ENCODE data around the gene GRIN3B.

DNA sequence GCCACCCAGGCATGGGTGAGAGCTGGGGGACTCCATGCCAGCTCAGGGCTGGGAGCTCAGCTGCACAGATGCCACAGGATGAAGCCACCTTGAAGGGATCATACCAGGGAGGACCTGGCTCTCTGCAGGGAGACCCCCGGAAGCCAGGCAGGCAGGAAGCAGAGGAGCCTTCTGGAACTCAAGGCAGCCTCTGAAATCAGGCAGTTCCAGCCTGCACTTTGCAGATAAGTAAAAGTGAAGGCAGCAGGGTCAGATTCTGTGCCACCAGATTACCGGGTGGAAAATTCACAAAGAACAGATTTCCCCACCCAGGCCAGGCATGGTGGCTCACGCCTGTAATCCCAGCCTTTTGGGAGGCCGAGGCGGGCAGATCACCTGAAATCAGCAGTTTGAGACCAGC is 18.2 kb downstream of the GRIN3B start:
- no peak for TF ChIP-seq POLR2AphosphoS5 (IDR thresholded peaks at IDR 0.05; ENCODE audit: insufficient read depth in 1 of 2, low read depth in 1 of 2)
- TF ChIP-seq, protein P1, sequence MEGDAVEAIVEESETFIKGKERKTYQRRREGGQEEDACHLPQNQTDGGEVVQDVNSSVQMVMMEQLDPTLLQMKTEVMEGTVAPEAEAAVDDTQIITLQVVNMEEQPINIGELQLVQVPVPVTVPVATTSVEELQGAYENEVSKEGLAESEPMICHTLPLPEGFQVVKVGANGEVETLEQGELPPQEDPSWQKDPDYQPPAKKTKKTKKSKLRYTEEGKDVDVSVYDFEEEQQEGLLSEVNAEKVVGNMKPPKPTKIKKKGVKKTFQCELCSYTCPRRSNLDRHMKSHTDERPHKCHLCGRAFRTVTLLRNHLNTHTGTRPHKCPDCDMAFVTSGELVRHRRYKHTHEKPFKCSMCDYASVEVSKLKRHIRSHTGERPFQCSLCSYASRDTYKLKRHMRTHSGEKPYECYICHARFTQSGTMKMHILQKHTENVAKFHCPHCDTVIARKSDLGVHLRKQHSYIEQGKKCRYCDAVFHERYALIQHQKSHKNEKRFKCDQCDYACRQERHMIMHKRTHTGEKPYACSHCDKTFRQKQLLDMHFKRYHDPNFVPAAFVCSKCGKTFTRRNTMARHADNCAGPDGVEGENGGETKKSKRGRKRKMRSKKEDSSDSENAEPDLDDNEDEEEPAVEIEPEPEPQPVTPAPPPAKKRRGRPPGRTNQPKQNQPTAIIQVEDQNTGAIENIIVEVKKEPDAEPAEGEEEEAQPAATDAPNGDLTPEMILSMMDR (IDR thresholded peaks at IDR 0.05): no peak

All from vagina (tissue), 2 donors.